Activated CD8-positive, alpha-beta memory T cell treated with anti-CD3 and anti-CD28 coated beads, Interleukin-2, amount 50 U/mL, for 24 hours (primary cell): ENCODE measurements around the gene PRKCQ.

Source experiments
- DNase-seq: peaks from one replicate; pipeline ENCODE4 v3.0.0-alpha.2; 2020; ENCODE audit errors: extremely low read depth

PRKCQ gene

GRCh38 chr10:6522230-6522629 lies 57.8 kb downstream of the PRKCQ start:
- DNase-seq: no peak

- DNase-seq: no peak
Measured at GRCh38 chr10:6520138-6520537, 59.9 kb downstream of the PRKCQ start.

- no peak for DNase-seq
Measured at GRCh38 chr10:6518791-6519429, 61.2 kb downstream of the PRKCQ start.

- DNase-seq: no peak
Measured at GRCh38 chr10:6516929-6517284, 63.2 kb downstream of the PRKCQ start.

- no peak for DNase-seq
Measured at GRCh38 chr10:6516281-6516928, 63.7 kb downstream of the PRKCQ start.

- no peak for DNase-seq
Measured at GRCh38 chr10:6514844-6515780, 65.0 kb downstream of the PRKCQ start.

- DNase-seq: no peak
Measured at GRCh38 chr10:6514180-6514579, 65.9 kb downstream of the PRKCQ start.

GRCh38 chr10:6513476-6513875 lies 66.6 kb downstream of the PRKCQ start:
- no peak for DNase-seq

GRCh38 chr10:6512182-6512581 lies 67.9 kb downstream of the PRKCQ start:
- DNase-seq: no peak

- DNase-seq: no peak
Measured at GRCh38 chr10:6511347-6511746, 68.7 kb downstream of the PRKCQ start.

- DNase-seq: no peak
Measured at GRCh38 chr10:6507311-6507710, 72.8 kb downstream of the PRKCQ start.

- no peak for DNase-seq
Measured at GRCh38 chr10:6505300-6505699, 74.8 kb downstream of the PRKCQ start.

- no peak for DNase-seq
Measured at GRCh38 chr10:6504296-6504695, 75.8 kb downstream of the PRKCQ start.

- DNase-seq: no peak
Measured at GRCh38 chr10:6503171-6503570, 76.9 kb downstream of the PRKCQ start.

GRCh38 chr10:6501931-6502330 lies 78.1 kb downstream of the PRKCQ start:
- no peak for DNase-seq

- no peak for DNase-seq
Measured at GRCh38 chr10:6499974-6500373, 80.1 kb downstream of the PRKCQ start.

- no peak for DNase-seq
Measured at GRCh38 chr10:6498771-6499170, 81.3 kb downstream of the PRKCQ start.

- DNase-seq: no peak
Measured at GRCh38 chr10:6497620-6498019, 82.5 kb downstream of the PRKCQ start.

- DNase-seq: no peak
Measured at GRCh38 chr10:6494936-6495592, 85.0 kb downstream of the PRKCQ start.

GRCh38 chr10:6494442-6494819 lies 85.6 kb downstream of the PRKCQ start:
- DNase-seq: no peak

GRCh38 chr10:6493521-6494441 lies 86.3 kb downstream of the PRKCQ start:
- no peak for DNase-seq
